ENCODE results near the gene SLCO1C1. TPM values are rescaled to one million over a fixed set of nuclear protein-coding genes. Genes with fewer than 3 reads are reported as not detected.
"Not testable (repeated sequence)": the region's sequence is repeated elsewhere in the genome, so short reads cannot be mapped to it uniquely, and the experiment has no call there.

SLCO1C1 gene
- total RNA-seq, 1 experiment from 2014 or later = not detected

DNA sequence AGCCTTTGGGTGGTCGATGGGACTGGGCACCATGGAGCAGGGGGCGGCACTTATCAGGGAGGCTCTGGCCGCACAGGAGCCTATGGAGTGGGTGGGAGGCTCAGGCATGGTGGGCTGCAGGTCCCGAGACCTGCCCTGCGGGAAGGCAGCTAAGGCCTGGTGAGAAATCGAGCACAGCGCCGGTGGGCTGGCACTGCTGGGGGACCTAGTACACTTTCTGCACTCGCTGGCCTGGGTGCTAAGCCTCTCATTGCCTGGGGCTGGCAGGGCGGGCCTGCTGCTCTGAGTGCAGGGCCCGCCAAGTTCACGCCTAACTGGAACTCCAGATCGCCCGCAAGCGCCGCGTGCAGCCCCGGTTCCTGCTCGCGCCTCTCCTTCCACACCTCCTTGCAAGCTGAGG lies 82.3 kb downstream of the SLCO1C1 start:
- Histone ChIP-seq H3K9me3 (ENCODE audit: control insufficient read depth in 1 of 2, insufficient read depth in 1 of 2, low read depth in 1 of 2, low read length in 2 of 2) (no peaks in the 10 kb centered on the region), H3K4me3 (replicated peaks in 1 of 2; ENCODE audit: low read depth in 1 of 2, low read length in 2 of 2) (no peak overlapping the region), H3K27me3 (ENCODE audit: insufficient read depth, low read length) (no peaks in the 10 kb centered on the region), H3K27ac (ENCODE audit: low read depth, low read length) (no peak overlapping the region), H3K36me3 (ENCODE audit: control insufficient read depth in 1 of 2, insufficient read depth in 2 of 2, low read length in 2 of 2) (no peaks in the 10 kb centered on the region), H3K4me1 (ENCODE audit: control insufficient read depth in 1 of 2, insufficient read depth in 2 of 2, low read length in 2 of 2) (no peaks in the 10 kb centered on the region), H3K9me2 (ENCODE audit: insufficient read depth) (no peaks in the 10 kb centered on the region), H2AFZ (ENCODE audit: low read depth, low read length, poor library complexity, severe bottlenecking) (no peak overlapping the region), H3K4me2 (ENCODE audit: low read length) (no peak overlapping the region), H3K79me2 (ENCODE audit: insufficient read depth, low read length) (no peaks in the 10 kb centered on the region), H3K9ac (ENCODE audit: low read length) (no peak overlapping the region), H4K20me1 (ENCODE audit: insufficient read depth) (no peaks in the 10 kb centered on the region)
- intact Hi-C loops (cut with micrococcal nuclease) = no loop called here
- CTCF ChIA-PET = no interaction called here
- BruUV-seq (replicated peaks) = no TSS peak
- no peak for DNase-seq (ENCODE audit: low read depth, low spot score)
- ATAC-seq = no peak
- RAD21 ChIA-PET (ENCODE audit: low non-redundant PET in 1 of 2, low total read pairs in 2 of 2, uncharacterized antibody in 2 of 2, unreplicated experiment in 2 of 2) = no interaction called here
- POLR2A ChIA-PET = no interaction called here
- TF ChIP-seq EZH2 (IDR thresholded peaks at IDR 0.05) = no peak

- intact Hi-C loops (cut with micrococcal nuclease) = no loop called here
- Histone ChIP-seq H3K27me3 (ENCODE audit: insufficient read depth, low read length) (no peaks in the 10 kb centered on the region), H3K9me2 (ENCODE audit: insufficient read depth) (no peaks in the 10 kb centered on the region), H4K20me1 (ENCODE audit: insufficient read depth) (no peaks in the 10 kb centered on the region), H3K79me2 (ENCODE audit: insufficient read depth, low read length) (no peaks in the 10 kb centered on the region), H3K9me3 (ENCODE audit: control insufficient read depth in 1 of 2, insufficient read depth in 1 of 2, low read depth in 1 of 2, low read length in 2 of 2) (no peaks in the 10 kb centered on the region), H3K9ac (ENCODE audit: low read length) (no peak overlapping the region), H3K36me3 (ENCODE audit: control insufficient read depth in 1 of 2, insufficient read depth in 2 of 2, low read length in 2 of 2) (no peaks in the 10 kb centered on the region), H3K4me1 (ENCODE audit: control insufficient read depth in 1 of 2, insufficient read depth in 2 of 2, low read length in 2 of 2) (no peaks in the 10 kb centered on the region), H2AFZ (ENCODE audit: low read depth, low read length, poor library complexity, severe bottlenecking) (no peak overlapping the region), H3K4me3 (replicated peaks in 1 of 2; ENCODE audit: low read depth in 1 of 2, low read length in 2 of 2) (no peak overlapping the region), H3K27ac (ENCODE audit: low read depth, low read length) (no peak overlapping the region), H3K4me2 (ENCODE audit: low read length) (no peak overlapping the region)
- TF ChIP-seq, protein P1, sequence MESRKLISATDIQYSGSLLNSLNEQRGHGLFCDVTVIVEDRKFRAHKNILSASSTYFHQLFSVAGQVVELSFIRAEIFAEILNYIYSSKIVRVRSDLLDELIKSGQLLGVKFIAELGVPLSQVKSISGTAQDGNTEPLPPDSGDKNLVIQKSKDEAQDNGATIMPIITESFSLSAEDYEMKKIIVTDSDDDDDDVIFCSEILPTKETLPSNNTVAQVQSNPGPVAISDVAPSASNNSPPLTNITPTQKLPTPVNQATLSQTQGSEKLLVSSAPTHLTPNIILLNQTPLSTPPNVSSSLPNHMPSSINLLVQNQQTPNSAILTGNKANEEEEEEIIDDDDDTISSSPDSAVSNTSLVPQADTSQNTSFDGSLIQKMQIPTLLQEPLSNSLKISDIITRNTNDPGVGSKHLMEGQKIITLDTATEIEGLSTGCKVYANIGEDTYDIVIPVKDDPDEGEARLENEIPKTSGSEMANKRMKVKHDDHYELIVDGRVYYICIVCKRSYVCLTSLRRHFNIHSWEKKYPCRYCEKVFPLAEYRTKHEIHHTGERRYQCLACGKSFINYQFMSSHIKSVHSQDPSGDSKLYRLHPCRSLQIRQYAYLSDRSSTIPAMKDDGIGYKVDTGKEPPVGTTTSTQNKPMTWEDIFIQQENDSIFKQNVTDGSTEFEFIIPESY (IDR thresholded peaks at IDR 0.05; ENCODE audit: extremely low read depth, insufficient replicate concordance, low read length) = no peak
- no peak for TF ChIP-seq RAD21 (IDR thresholded peaks at IDR 0.05; ENCODE audit: low read depth)
- RAD21 ChIA-PET (ENCODE audit: low non-redundant PET in 1 of 2, low total read pairs in 2 of 2, uncharacterized antibody in 2 of 2, unreplicated experiment in 2 of 2) = no interaction called here
- DNase-seq (ENCODE audit: low read depth, low spot score) = no peak
- no peak for ATAC-seq
- BruUV-seq (replicated peaks) = no TSS peak
- POLR2A ChIA-PET = no interaction called here
- CTCF ChIA-PET = no interaction called here
These were observed 83.8 kb downstream of the SLCO1C1 start for GRCh38 chr12:20778969-20779368.

DNA sequence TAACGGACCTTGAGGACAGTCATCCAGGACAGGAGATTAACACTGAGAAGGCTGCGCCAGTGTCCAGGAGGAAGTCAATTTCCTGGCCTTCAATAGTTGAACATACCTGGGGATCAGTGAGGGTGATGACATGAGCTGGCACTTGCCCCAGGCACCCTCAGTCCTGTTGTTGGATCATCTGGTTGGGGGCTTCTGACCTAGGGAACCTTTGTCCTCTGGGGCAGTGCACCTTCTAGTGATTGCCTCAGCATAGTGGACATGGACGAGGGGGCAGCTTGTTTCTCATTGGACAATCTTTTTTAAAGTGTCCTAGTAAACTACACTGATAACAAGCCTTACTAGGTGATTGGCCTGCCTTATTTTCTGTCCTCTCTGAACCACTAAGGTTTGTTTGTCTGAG lies 84.8 kb downstream of the SLCO1C1 start:
- RAD21 ChIA-PET (ENCODE audit: low non-redundant PET in 1 of 2, low total read pairs in 2 of 2, uncharacterized antibody in 2 of 2, unreplicated experiment in 2 of 2); H3K9me3 ChIP-seq (ENCODE audit: control insufficient read depth in 1 of 2, insufficient read depth in 1 of 2, low read depth in 1 of 2, low read length in 2 of 2); H3K27ac ChIP-seq (ENCODE audit: low read depth, low read length); H3K4me1 ChIP-seq (ENCODE audit: control insufficient read depth in 1 of 2, insufficient read depth in 2 of 2, low read length in 2 of 2); H3K27me3 ChIP-seq (ENCODE audit: insufficient read depth, low read length); H3K36me3 ChIP-seq (ENCODE audit: control insufficient read depth in 1 of 2, insufficient read depth in 2 of 2, low read length in 2 of 2); H3K4me2 ChIP-seq (ENCODE audit: low read length); H3K9ac ChIP-seq (ENCODE audit: low read length); ATAC-seq; H3K9me2 ChIP-seq (ENCODE audit: insufficient read depth); POLR2A ChIA-PET; H3K79me2 ChIP-seq (ENCODE audit: insufficient read depth, low read length); intact Hi-C loops (cut with micrococcal nuclease); DNase-seq (ENCODE audit: low read depth, low spot score); H2AFZ ChIP-seq (ENCODE audit: low read depth, low read length, poor library complexity, severe bottlenecking); BruUV-seq (replicated peaks); H4K20me1 ChIP-seq (ENCODE audit: insufficient read depth); H3K4me3 ChIP-seq (replicated peaks in 1 of 2; ENCODE audit: low read depth in 1 of 2, low read length in 2 of 2); CTCF ChIA-PET: not testable (repeated sequence)

- POLR2A ChIA-PET; RAD21 ChIA-PET (ENCODE audit: low non-redundant PET in 1 of 2, low total read pairs in 2 of 2, uncharacterized antibody in 2 of 2, unreplicated experiment in 2 of 2); ATAC-seq: not testable (repeated sequence)
These were observed 88.7 kb downstream of the SLCO1C1 start for GRCh38 chr12:20783796-20784357.

More at GRCh38 chr12:20783796-20784357, 88.7 kb downstream of the SLCO1C1 start:
- DNase-seq (ENCODE audit: low read depth, low spot score); CTCF ChIA-PET; BruUV-seq (replicated peaks); H3K9me3 ChIP-seq (ENCODE audit: control insufficient read depth in 1 of 2, insufficient read depth in 1 of 2, low read depth in 1 of 2, low read length in 2 of 2); H3K9ac ChIP-seq (ENCODE audit: low read length); H3K4me3 ChIP-seq (replicated peaks in 1 of 2; ENCODE audit: low read depth in 1 of 2, low read length in 2 of 2); H3K79me2 ChIP-seq (ENCODE audit: insufficient read depth, low read length); H3K4me2 ChIP-seq (ENCODE audit: low read length); H4K20me1 ChIP-seq (ENCODE audit: insufficient read depth); H2AFZ ChIP-seq (ENCODE audit: low read depth, low read length, poor library complexity, severe bottlenecking); H3K9me2 ChIP-seq (ENCODE audit: insufficient read depth); H3K4me1 ChIP-seq (ENCODE audit: control insufficient read depth in 1 of 2, insufficient read depth in 2 of 2, low read length in 2 of 2); H3K27ac ChIP-seq (ENCODE audit: low read depth, low read length); H3K27me3 ChIP-seq (ENCODE audit: insufficient read depth, low read length); H3K36me3 ChIP-seq (ENCODE audit: control insufficient read depth in 1 of 2, insufficient read depth in 2 of 2, low read length in 2 of 2); intact Hi-C loops (cut with micrococcal nuclease): not testable (repeated sequence)

Measured in HCT116 (cell line).